Tibial artery (tissue), 4 donors: ENCODE results near the gene COL10A1.

Source experiments
- DNase-seq, 2 donors: peaks; one replicate each; pipeline ENCODE4 v3.0.0-alpha.2; 2019
- H3K27ac ChIP-seq, 2 donors: fragments of 200-600 bp; sonication (generic) in 1 of 2; 1 replicate in 1 of 2; 2 replicates in 1 of 2; pipeline ENCODE4 v1.5.1; 2018 to 2019; ENCODE audit warnings: mild to moderate bottlenecking in 1 of 2
- H3K27me3 ChIP-seq, 2 donors: fragments of 200-600 bp; sonication (generic) in 1 of 2; one replicate each; pipeline versions ENCODE4 v1.5.1 to v1.6.0; 2016 to 2019
- H3K36me3 ChIP-seq, 3 donors: fragments of 200-600 bp; sonication (generic) in 2 of 3; one replicate each; pipeline ENCODE4 v1.5.1; 2016 to 2019; ENCODE audit warnings: mild to moderate bottlenecking in 2 of 3
- H3K4me1 ChIP-seq, 4 donors: fragments of 200-600 bp; sonication (generic) in 2 of 4; 1 replicate in 3 of 4; 2 replicates in 1 of 4; pipeline ENCODE4 v1.5.1; 2016 to 2019
- H3K4me3 ChIP-seq, 2 donors: fragments of 200-600 bp; sonication (generic) in 1 of 2; 1 replicate in 1 of 2; 2 replicates in 1 of 2; pipeline ENCODE4 v1.5.1; 2018 to 2019; ENCODE audit warnings: mild to moderate bottlenecking in 2 of 2
- H3K9me3 ChIP-seq, 3 donors: fragments of 200-600 bp; sonication (generic) in 1 of 3; one replicate each; pipeline ENCODE4 v1.5.1; 2016 to 2019
- CTCF ChIP-seq, 2 experiments: fragments of 200-600 bp in 1 of 2; fragments of 450-650 bp in 1 of 2; IDR thresholded peaks; one replicate each; pipeline ENCODE4 v1.5.1; 2017 to 2019; ENCODE audit warnings: antibody characterized with exemption in 2 of 2, mild to moderate bottlenecking in 1 of 2, moderate library complexity in 1 of 2
- intact Hi-C: fragments of 100-400 bp; cut with DNase I; formaldehyde crosslinking; loops from one replicate; pipeline ENCODE4 v1.15.0; 2023; ENCODE audit warnings: low total_unique reads

COL10A1 gene

GRCh38 chr6:116144605-116145004 lies 18.7 kb upstream of the COL10A1 start:
- TF ChIP-seq CTCF (IDR thresholded peaks at IDR 0.05), result no peak
- H3K9me3 ChIP-seq, result no peaks in the 10 kb centered on the region
- H3K27me3 ChIP-seq, result no peaks in the 10 kb centered on the region
- H3K36me3 ChIP-seq, result no peaks in the 10 kb centered on the region
- no peak overlapping the region for H3K4me3 ChIP-seq
- DNase-seq, result no peak
- H3K4me1 ChIP-seq, result peaks cover 0 to 3% (median 0%) of the 10 kb centered on the region in 4 donors
- H3K27ac ChIP-seq, result no peak overlapping the region
- intact Hi-C loops, result no loop called here

GRCh38 chr6:116139917-116140316 lies 14.0 kb upstream of the COL10A1 start:
- DNase-seq, result no peak
- no peaks in the 10 kb centered on the region for H3K4me1 ChIP-seq
- TF ChIP-seq CTCF (IDR thresholded peaks at IDR 0.05), result no peak

GRCh38 chr6:116136933-116137340 lies 11.0 kb upstream of the COL10A1 start:
- Histone ChIP-seq H3K4me1 (no peaks in the 10 kb centered on the region), H3K9me3 (no peaks in the 10 kb centered on the region), H3K36me3 (no peaks in the 10 kb centered on the region), H3K27ac (no peak overlapping the region), H3K27me3 (no peaks in the 10 kb centered on the region), H3K4me3 (no peak overlapping the region)
- no peak for TF ChIP-seq CTCF (IDR thresholded peaks at IDR 0.05)
- intact Hi-C loops, result no loop called here
- DNase-seq, result no peak

More at GRCh38 chr6:116139917-116140316, 14.0 kb upstream of the COL10A1 start:
- intact Hi-C loops, result no loop called here
- Histone ChIP-seq H3K9me3 (no peaks in the 10 kb centered on the region), H3K27ac (no peak overlapping the region), H3K4me3 (no peak overlapping the region), H3K36me3 (no peaks in the 10 kb centered on the region), H3K27me3 (no peaks in the 10 kb centered on the region)

- no peak overlapping the region for H3K4me3 ChIP-seq
- no peak overlapping the region for H3K27ac ChIP-seq
- H3K36me3 ChIP-seq, result no peaks in the 10 kb centered on the region
- H3K9me3 ChIP-seq, result no peaks in the 10 kb centered on the region
- TF ChIP-seq CTCF (IDR thresholded peaks at IDR 0.05), result no peak
- no peaks in the 10 kb centered on the region for H3K4me1 ChIP-seq
- intact Hi-C loops, result no loop called here
- H3K27me3 ChIP-seq, result no peaks in the 10 kb centered on the region
- no peak for DNase-seq
These were observed 10.4 kb upstream of the COL10A1 start for GRCh38 chr6:116136373-116136772.

GRCh38 chr6:116133453-116133852 lies 7.5 kb upstream of the COL10A1 start:
- no peak for TF ChIP-seq CTCF (IDR thresholded peaks at IDR 0.05)
- intact Hi-C loops, result no loop called here
- DNase-seq, result no peak
- Histone ChIP-seq H3K27me3 (no peaks in the 10 kb centered on the region), H3K4me3 (no peak overlapping the region), H3K9me3 (no peaks in the 10 kb centered on the region), H3K36me3 (peaks cover 0 to 2% (median 0%) of the 10 kb centered on the region in 3 donors), H3K4me1 (no peaks in the 10 kb centered on the region), H3K27ac (no peak overlapping the region)
